ENCODE data around the gene PALM3. TPM values are rescaled to one million over a fixed set of nuclear protein-coding genes. Genes with fewer than 3 reads are reported as not detected.

Gene PALM3
- total RNA-seq, 2 experiments from 2014 or later = 0.25 TPM; not detected in 1

- peaks cover 44% of the 10 kb centered on the region for H3K4me1 ChIP-seq (ENCODE audit: insufficient read depth, low read length)
- no peaks in the 10 kb centered on the region for H3K27me3 ChIP-seq (ENCODE audit: control insufficient read depth in 1 of 2, insufficient read depth in 2 of 2, low read length in 2 of 2)
- Mint-ChIP-seq H3K9me3 (no peaks in the 10 kb centered on the region), H3K36me3 (ENCODE audit: low read depth) (no peaks in the 10 kb centered on the region), H3K27ac (no peak overlapping the region), H3K27me3 (peaks cover 4% of the 10 kb centered on the region), H3K4me1 (ENCODE audit: low read depth) (peaks cover 30% of the 10 kb centered on the region), H3K4me3 (no peak overlapping the region)
- no peak for ATAC-seq (ENCODE audit: poor library complexity)
- no peak overlapping the region for H3K27ac ChIP-seq (ENCODE audit: low read depth in 1 of 2, low read length in 2 of 2)
- DNase-seq = peak in 1 of 14 experiments; percentile 45
- intact Hi-C loops (cut with DNase I, micrococcal nuclease) = no loop called here
- ChIA-PET CTCF (interaction anchor here (0.8 to 1.2 kb wide), 3 partner anchors 36 to 58 kb away, joined by 3 to 4 read pairs (median 4); partner anchors contain the start of genes ASF1B and IL27RA), POLR2A (interaction anchor here (0.7 kb wide), 1 partner anchor 32 kb away, joined by 3 read pairs; no protein-coding TSS in a partner anchor)
- no peaks in the 10 kb centered on the region for H3K36me3 ChIP-seq (ENCODE audit: insufficient read depth, low read length)
- no peaks in the 10 kb centered on the region for H3K9me3 ChIP-seq (ENCODE audit: control insufficient read depth in 1 of 2, insufficient read depth in 1 of 2, low read length in 2 of 2)
- TF ChIP-seq CTCF (IDR thresholded peaks at IDR 0.05) = no peak
- no peak overlapping the region for H3K4me3 ChIP-seq (ENCODE audit: low read length)
These were observed 16.5 kb upstream of the PALM3 start for GRCh38 chr19:14078411-14078810.

- DNase-seq (peak in 1 of 14 experiments; percentile 24), ATAC-seq (ENCODE audit: poor library complexity) (peak; percentile 16)
- Histone ChIP-seq H3K4me3 (ENCODE audit: low read length) (peak overlapping the region; percentile 77), H3K9me3 (ENCODE audit: control insufficient read depth in 1 of 2, insufficient read depth in 1 of 2, low read length in 2 of 2) (no peaks in the 10 kb centered on the region), H3K4me1 (ENCODE audit: insufficient read depth, low read length) (peaks cover 38% of the 10 kb centered on the region), H3K36me3 (ENCODE audit: insufficient read depth, low read length) (no peaks in the 10 kb centered on the region), H3K27me3 (ENCODE audit: control insufficient read depth in 1 of 2, insufficient read depth in 2 of 2, low read length in 2 of 2) (peaks cover 4 to 5% of the 10 kb centered on the region in 2 experiments), H3K27ac (ENCODE audit: low read depth in 1 of 2, low read length in 2 of 2) (no peak overlapping the region)
- POLR2A ChIA-PET = interaction anchor here (0.6 to 2.3 kb wide), 4 partner anchors 62 to 194 kb away, joined by 3 to 22 read pairs (median 4); partner anchors contain the start of gene ASF1B
- H3K9me3 Mint-ChIP-seq = no peaks in the 10 kb centered on the region
- intact Hi-C loops (cut with DNase I, micrococcal nuclease) = loop anchor here (2.0 to 5.0 kb wide), 5 partner anchors 43 to 475 kb away; partner anchors contain the start of genes ASF1B (in 1 of the 2), PRKACA (in 1 of the 2) and RFX1 (in 1 of the 2)
- CTCF ChIA-PET = interaction anchor here (0.8 to 4.3 kb wide), 6 partner anchors 15 to 193 kb away, joined by 3 to 27 read pairs (median 4); partner anchors contain the start of gene ASF1B
- H3K27ac Mint-ChIP-seq = peak overlapping the region; percentile 83
- TF ChIP-seq CTCF (IDR thresholded peaks at IDR 0.05) = no peak
- peaks cover 4% of the 10 kb centered on the region for H3K27me3 Mint-ChIP-seq
- H3K36me3 Mint-ChIP-seq (ENCODE audit: low read depth) = no peaks in the 10 kb centered on the region
- peak overlapping the region; percentile 93 for H3K4me3 Mint-ChIP-seq
- H3K4me1 Mint-ChIP-seq (ENCODE audit: low read depth) = peaks cover 17% of the 10 kb centered on the region
These were observed 12.3 kb upstream of the PALM3 start for GRCh38 chr19:14073925-14074838.

- no peaks in the 10 kb centered on the region for H3K9me3 Mint-ChIP-seq
- ATAC-seq (ENCODE audit: poor library complexity) (peak; percentile 79), DNase-seq (peak; percentile 55 to 92 (median 72))
- POLR2A ChIA-PET = interaction anchor here (0.6 to 2.3 kb wide), 9 partner anchors 14 to 193 kb away, joined by 3 to 22 read pairs (median 4); partner anchors contain the start of genes ASF1B, IL27RA and PRKACA
- H3K4me1 ChIP-seq (ENCODE audit: insufficient read depth, low read length) = peaks cover 38% of the 10 kb centered on the region
- peaks cover 17% of the 10 kb centered on the region for H3K4me1 Mint-ChIP-seq (ENCODE audit: low read depth)
- peak overlapping the region; percentile 77 for H3K4me3 ChIP-seq (ENCODE audit: low read length)
- no peaks in the 10 kb centered on the region for H3K36me3 Mint-ChIP-seq (ENCODE audit: low read depth)
- peaks cover 4 to 5% of the 10 kb centered on the region in 2 experiments for H3K27me3 ChIP-seq (ENCODE audit: control insufficient read depth in 1 of 2, insufficient read depth in 2 of 2, low read length in 2 of 2)
- H3K9me3 ChIP-seq (ENCODE audit: control insufficient read depth in 1 of 2, insufficient read depth in 1 of 2, low read length in 2 of 2) = no peaks in the 10 kb centered on the region
- CTCF ChIA-PET = interaction anchor here (0.6 to 4.3 kb wide), 11 partner anchors 14 to 1671 kb away, joined by 3 to 27 read pairs (median 3); partner anchors contain the start of genes ASF1B and NANOS3
- peak overlapping the region; percentile 93 for H3K4me3 Mint-ChIP-seq
- H3K27me3 Mint-ChIP-seq = peaks cover 4% of the 10 kb centered on the region
- H3K27ac Mint-ChIP-seq = peak overlapping the region; percentile 83
- intact Hi-C loops (cut with DNase I, micrococcal nuclease) = loop anchor here (2.0 to 5.0 kb wide), 4 partner anchors 44 to 275 kb away; partner anchors contain the start of genes ASF1B (in 1 of the 2), PRKACA (in 1 of the 2) and RFX1 (in 1 of the 2)
- TF ChIP-seq CTCF (IDR thresholded peaks at IDR 0.05) = no peak
- H3K27ac ChIP-seq (ENCODE audit: low read depth in 1 of 2, low read length in 2 of 2) = no peak overlapping the region
- no peaks in the 10 kb centered on the region for H3K36me3 ChIP-seq (ENCODE audit: insufficient read depth, low read length)
These were observed 11.5 kb upstream of the PALM3 start for GRCh38 chr19:14073261-14073924.

Data from CD4-positive, alpha-beta T cell (primary cell).